ENCODE data around the gene SLC6A3.
"Not testable (repeated sequence)": the region's sequence is repeated elsewhere in the genome, so short reads cannot be mapped to it uniquely, and the experiment has no call there.

SLC6A3 gene

GRCh38 chr5:1429496-1429895 is 15.7 kb downstream of the SLC6A3 start:
- no peak overlapping the region for H3K4me3 ChIP-seq
- no peak overlapping the region for H3K27ac ChIP-seq

DNA sequence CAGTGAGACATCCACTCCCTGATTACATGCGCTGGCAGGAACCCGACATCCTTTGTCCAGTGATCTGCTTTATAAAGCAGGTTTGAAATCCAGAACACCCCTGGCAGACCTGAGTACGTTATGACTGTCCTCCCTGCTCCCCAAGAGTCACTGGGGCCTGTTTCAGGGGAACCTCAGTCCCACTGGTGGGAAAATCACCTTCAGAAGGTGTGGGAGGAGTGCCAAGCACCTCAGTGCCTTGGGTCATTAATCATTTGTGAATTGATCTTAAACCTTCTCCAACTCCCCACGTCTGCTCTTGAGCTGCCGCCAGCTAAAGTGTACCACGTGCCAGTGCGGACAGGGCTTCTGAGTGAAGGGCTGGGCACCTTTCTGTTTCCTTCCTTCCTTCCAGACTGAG is 16.2 kb downstream of the SLC6A3 start:
- no peak overlapping the region for H3K27ac ChIP-seq
- H3K4me3 ChIP-seq: no peak overlapping the region

DNA sequence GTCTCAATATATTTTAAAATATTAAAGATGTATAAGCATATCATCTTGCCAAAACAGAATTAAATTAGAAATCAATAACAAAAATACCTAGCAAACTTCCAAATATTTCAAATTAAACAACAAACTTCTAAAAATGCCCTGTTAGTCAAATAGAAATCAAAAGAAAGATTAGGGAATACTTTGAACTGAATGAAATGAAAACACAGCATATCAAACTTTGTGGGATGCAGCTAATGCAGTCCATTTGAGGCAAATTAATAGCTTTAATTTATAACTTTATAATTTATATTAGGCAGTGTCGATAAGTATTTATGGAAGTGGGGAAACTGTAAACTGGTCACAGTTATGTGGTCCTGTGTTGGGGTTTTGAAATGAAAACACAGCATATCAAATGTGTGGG is 17.1 kb downstream of the SLC6A3 start:
- Histone ChIP-seq H3K27ac (no peak overlapping the region), H3K4me3 (no peak overlapping the region)

GRCh38 chr5:1424716-1425115 is 20.5 kb downstream of the SLC6A3 start:
- Histone ChIP-seq H3K27ac (no peak overlapping the region), H3K4me3 (no peak overlapping the region)

- Histone ChIP-seq H3K4me3 (no peak overlapping the region), H3K27ac (no peak overlapping the region)
These were observed 21.2 kb downstream of the SLC6A3 start for GRCh38 chr5:1423901-1424603.

DNA sequence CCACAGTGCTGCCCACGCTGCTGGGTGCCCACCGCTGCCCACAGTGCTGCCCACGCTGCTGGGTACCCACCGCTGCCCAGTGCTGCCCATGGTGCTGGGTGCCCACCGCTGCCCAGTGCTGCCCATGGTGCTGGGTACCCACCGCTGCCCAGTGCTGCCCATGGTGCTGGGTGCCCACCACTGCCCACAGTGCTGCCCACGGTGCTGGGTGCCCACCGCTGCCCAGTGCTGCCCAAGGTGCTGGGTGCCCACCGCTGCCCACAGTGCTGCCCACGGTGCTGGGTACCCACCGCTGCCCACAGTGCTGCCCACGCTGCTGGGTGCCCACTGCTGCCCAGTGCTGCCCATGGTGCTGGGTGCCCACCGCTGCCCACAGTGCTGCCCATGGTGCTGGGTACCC is 22.7 kb downstream of the SLC6A3 start:
- H3K4me3 ChIP-seq, H3K27ac ChIP-seq: not testable (repeated sequence)

- Histone ChIP-seq H3K4me3 (no peak overlapping the region), H3K27ac (no peak overlapping the region)
These were observed 23.5 kb downstream of the SLC6A3 start for GRCh38 chr5:1421521-1422341.

DNA sequence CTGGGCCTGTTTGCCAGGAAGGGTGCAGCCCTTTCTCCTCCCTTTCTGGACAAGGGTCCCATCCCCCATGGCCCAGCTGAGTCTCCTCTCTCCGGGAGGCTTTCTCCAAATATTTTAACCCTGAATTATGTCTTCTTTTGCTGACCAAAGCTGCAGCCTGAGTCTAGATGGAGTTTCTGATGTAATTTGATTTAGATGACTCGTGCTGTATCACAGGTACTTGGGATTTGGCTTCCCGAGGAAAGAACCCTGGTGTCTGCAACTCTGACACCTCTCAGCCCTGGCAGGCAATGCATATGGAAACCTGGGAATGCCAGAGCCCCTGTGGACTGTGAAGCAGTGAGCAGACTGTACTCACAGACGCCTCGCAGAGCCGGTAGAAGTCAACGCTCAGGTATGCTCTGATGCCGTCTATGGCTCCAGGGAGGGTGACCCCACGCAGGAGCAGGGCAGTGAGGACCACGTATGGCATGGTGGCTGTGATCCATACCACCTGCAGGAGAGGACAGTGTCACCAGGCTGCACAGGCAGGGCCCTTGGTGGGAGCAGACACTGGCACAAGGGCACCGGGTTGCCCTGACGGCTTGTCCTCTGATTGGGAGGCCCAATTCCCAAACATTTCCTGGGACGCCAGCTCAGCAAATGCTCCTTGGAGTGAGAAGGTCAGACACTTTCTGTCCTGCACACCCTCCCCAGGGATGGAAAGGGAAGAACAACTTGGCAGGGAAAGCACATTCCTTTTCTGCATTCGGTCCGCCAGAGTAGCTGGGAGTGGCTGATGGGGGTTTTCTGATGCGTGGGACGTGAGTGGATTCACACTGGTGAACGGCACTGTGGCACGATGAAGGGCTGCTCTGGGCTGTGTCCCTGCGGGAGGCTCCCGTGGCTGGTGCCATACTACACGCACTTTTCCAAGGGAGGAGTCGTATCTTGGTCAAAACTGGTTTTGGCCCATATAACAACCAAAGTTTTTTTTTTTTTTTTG is 24.7 kb downstream of the SLC6A3 start:
- Histone ChIP-seq H3K27ac (no peak overlapping the region), H3K4me3 (no peak overlapping the region)

DNA sequence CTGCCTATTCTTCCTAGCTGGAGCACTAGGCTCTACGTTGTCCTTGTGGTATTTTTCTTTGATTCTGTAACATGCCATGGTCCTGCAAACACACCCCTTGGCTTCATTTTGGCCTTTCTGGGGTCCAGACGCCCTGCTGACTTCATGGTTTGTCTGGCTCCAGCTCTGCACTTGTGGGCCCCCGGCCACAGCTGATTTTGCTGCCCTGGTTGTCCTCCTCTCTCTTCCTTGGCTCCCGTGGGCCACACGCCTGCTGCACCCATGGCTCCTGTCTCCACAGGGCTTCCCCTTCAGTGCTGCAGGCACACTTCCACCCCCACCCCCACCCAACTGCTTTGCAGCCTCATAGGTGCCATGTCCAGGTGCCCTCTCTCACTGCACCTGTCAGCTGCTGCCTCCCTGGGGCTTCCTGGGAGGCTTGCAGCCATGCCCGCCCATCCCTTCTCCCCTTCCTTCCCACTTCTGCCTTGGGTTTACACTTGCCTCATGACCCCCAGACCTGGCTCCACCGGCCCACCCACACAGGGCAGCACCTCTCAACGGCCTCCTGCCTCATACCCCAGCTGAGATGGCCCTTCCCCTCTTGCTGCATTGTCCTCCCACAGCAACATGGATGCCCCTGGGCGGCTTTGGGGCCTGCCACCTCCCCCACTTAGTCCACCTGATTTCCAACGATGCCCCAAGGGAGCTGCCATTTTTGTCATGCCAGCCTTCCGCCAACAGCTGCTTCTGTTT is 25.6 kb downstream of the SLC6A3 start:
- H3K27ac ChIP-seq: no peak overlapping the region
- H3K4me3 ChIP-seq: no peak overlapping the region

- H3K27ac ChIP-seq: no peak overlapping the region
- H3K4me3 ChIP-seq: no peak overlapping the region
These were observed 26.3 kb downstream of the SLC6A3 start for GRCh38 chr5:1418921-1419280.

DNA sequence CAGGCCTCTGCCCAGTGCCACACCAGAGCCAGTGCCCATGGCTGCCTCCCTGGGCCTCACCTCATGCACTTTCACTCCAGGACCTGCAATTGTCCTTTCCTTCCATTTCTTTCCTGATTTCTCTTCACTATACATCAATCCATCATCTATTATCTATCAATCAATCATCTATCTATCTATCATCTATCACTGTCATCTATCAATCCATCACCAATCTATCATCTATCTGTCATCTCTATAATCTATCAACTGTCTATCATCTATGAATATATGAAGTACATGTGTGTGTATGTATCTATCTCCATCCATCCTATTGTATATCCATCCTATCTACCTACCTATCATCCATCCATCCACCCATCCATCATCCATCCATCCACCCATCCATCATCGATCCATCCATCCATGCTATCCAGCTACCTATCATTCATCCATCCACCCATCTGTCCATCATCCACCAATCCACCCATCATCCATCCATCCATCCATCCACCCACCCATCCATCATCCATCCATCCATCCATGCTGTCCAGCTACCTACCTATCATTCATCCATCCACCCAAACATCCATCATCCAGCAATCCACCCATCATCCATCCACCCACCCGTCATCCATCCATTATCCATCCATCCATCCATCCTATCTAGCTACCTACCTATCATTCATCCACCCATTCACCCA is 26.9 kb downstream of the SLC6A3 start:
- no peak overlapping the region for H3K4me3 ChIP-seq

GRCh38 chr5:1417586-1418225 is 27.5 kb downstream of the SLC6A3 start:
- Histone ChIP-seq H3K27ac (no peak overlapping the region), H3K4me3 (no peak overlapping the region)

More for the DNA sequence above, 26.9 kb downstream of the SLC6A3 start:
- H3K27ac ChIP-seq: no peak overlapping the region

GRCh38 chr5:1416856-1417469 is 28.3 kb downstream of the SLC6A3 start:
- Histone ChIP-seq H3K27ac (no peak overlapping the region), H3K4me3 (no peak overlapping the region)

DNA sequence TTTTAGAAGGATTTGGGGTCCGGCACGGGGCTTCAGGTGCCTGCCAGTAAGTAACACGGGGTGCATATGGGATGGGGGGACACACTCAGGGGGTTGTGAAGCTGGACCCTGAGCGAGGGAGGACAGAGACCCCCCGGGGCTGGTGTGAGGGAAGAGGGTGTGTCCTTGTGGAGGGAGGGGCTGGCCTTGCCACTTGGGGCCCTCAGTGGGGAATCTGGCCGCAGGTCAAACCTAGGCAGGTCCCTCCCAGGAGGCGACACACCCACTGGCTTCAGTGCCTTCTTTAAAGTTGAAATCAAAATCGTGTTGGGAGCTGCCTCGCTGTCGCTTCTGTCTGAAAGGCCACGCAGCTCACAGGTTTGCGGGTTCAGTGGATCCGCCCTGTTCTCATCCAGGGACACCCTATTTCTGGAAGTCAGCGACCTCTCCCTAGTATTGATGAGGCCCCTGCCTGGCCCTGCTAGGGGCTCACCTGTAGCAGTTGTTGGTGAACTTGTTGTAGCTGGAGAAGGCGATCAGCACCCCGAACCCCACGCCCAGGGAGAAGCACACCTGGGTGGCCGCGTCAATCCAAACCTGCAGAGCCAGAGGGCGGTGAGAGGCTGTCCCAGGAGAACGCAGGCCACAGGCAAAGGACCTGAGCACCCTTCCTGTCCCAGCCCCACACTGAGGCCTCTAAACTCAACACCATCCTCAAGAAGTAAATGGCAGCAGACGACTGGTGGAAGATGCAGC is 29.4 kb downstream of the SLC6A3 start:
- no peak overlapping the region for H3K27ac ChIP-seq
- no peak overlapping the region for H3K4me3 ChIP-seq

GRCh38 chr5:1415059-1415425 is 30.2 kb downstream of the SLC6A3 start:
- no peak overlapping the region for H3K27ac ChIP-seq
- no peak overlapping the region for H3K4me3 ChIP-seq

DNA sequence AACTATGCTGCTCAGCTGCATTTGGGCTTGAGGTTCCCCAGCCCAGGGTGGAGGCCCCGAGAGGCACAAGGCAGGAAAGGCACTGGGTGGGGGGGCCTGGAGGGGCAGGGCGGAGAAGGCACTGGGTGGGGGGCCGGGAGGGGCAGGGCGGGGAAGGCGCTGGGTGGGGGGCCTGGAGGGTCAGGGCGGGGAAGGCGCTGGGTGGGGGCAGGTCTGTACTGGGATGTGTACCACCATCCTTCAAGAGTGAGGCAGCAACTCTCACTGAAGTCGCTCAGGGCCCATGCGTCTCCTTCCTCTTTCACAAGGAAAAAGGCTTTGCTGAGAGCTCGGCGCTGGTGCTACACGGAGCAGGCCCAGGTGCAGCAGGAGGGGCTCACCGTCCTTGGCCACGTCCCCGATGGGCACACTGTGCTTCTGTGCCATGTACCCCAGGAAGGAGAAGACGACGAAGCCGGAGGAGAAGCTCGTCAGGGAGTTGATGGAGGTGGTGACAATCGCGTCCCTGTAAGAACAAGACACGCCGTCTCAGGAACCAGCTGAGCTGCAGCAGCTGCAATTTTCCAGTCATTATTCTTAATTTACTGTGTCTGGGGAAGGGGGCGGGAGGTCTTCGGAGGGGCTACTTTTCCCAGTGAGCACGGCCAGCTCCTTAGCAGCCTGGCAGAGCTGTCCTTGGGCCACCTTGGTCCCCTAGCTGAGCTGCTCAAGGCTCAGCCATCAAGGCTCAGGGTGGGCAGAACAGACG is 30.8 kb downstream of the SLC6A3 start:
- Histone ChIP-seq H3K4me3 (no peak overlapping the region), H3K27ac (no peak overlapping the region)

All from skin epidermis (tissue), 12 donors.